Measurements from ENCODE around the gene STK32C.

STK32C gene

DNA sequence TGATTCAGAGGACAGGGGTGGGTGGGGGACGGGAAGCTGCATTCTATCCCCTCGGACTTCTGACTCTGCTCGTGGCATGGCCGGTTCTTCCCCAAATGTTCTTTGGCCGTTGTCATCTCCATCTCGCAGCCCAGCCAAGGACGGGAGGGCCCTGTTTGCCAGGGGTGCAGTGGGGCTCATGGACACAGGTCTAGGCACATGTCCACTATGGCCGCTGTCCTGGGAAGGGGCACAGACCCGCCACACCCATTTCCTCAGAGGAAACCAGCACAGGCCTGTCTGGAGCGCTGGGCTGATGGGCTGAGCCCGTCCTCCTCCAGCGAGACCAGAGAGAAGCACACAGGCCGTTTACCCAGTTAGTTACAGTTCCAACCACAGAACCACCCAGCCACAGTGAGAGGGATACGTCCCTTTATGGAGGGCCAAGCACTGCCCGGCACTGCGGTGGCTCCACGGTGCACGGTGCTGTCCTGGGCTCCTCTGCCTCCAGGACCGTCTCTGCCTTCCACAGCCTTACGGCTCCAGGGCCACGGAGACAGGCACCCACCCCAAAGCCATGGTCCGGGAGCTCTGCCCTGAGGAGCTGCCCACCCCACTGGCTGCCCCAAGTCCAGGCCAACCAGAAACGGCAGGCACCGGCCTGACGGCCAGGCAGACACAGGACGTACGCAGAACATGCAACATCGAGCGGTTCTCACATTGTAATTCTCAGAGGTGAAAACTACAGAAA is 100.8 kb downstream of the STK32C start:
- DNase-seq, result no peak

DNA sequence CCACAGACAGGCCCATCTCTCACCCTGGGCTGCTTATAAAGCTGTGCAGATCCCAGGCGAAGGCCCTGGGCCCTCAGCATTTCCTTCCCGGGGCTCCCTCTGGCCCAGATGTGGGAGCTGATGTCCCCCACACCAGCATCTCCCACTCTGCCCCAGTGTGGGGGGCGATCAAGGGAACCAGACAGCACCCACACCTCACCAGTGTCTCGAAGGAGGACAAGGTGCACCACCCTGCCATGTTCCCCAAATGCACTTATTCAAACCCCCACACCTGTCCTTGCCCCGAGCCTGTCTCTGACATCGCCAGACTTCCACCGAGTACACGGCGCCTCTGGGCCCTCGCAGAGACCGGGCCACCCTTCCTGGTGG is 101.4 kb downstream of the STK32C start:
- no peak for DNase-seq

DNA sequence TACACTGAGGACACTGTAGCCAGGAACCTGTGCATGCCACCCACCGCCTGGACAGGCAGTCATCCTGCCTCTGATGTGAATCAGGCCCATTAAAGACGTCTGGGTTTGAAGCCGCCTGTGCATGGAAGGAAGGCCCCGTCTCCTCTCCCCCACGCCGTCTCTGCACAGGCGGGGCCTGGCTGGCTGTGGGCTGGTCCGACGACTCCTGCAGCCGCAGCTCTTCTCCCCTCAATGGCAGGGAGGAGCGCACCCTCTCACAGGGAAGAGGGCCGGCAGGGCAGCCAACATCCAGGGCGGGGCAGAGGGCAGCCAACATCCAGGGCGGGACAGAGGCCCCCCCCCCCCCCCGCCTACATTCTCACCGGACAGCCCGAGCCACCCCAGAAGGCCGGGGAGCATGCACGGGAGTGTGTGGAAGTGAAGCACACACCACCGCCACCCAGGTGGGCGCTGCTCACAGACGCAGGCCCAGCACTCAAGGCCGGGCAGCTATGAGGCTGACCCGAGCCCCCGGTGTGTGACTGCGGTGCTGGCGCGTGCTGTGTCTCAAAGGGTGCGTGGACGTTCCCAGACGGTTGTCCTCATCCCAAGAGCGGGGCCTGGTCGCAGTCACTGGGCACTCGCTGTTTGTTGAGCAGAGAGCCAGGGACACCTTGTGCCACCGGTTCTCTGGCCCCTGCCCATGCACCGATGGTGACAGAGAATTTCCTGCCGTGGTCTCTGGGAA is 101.9 kb downstream of the STK32C start:
- DNase-seq, result no peak

DNA sequence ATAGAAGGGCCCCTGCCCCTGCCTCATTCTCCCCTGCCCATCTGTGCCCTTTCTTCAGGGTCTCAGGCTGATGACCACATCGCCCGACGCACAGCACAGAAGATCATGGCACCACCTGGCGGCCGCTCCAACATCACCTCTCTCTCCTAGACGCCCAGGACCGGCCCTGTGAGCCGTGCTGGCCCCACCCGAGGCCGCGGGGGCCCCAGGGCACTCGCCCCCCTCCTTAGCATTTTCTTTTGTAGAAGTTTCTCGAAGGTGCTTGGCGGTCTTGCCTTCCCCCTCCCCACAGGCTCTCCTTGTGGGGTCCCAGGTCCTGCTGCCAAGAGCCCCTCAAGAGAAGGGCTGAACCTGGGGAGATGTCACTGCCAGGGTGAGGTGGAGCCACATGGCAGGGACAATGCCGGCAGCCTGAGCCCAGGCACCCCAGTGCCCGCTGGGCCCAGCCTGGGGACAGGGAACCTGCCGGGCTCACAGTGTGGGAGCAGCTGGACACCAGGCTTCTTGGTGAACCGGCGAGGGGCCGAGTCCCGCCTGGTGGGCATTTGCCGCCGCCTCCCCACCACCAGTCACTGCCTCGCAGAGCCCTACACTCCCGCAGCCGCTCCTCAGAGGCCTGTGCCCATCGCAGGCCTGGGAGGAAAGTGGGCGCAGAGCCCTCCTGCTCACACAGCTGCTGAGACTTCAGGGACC is 102.8 kb downstream of the STK32C start:
- DNase-seq, result no peak

DNA sequence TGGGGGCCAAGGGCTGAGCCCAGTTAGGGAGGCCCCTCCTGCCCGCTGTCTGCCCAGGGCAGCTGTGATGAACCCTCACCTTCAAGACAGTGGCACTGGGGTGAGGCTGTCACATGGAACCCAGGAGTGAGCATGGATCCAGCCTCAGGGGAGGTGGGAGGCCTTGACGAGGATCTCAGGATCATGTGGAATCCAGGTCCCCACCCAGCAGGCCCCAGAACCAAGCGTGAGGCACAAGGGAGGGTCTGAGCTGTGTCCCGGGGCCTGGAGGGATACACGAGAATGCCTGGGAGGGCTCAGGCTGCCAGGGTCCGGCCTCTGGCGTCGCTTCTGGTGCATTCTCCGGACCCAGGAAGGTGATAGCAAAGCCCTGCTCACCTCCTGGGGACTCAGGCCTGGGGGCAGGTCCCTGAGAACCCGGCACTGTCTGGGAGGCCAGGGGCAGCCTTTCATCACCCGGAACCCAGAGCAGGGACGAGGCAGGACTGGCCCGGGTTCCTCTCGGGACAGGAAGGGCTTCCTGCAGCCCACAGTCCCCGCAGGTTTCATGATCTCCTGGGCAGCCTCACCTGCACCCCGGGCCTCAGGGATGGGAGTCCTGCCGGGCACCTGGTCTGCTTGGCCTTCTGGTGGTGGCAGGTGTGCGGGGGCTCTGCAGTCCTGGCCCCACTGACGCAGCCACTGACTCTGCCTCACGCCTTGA is 103.5 kb downstream of the STK32C start:
- DNase-seq, result no peak

DNA sequence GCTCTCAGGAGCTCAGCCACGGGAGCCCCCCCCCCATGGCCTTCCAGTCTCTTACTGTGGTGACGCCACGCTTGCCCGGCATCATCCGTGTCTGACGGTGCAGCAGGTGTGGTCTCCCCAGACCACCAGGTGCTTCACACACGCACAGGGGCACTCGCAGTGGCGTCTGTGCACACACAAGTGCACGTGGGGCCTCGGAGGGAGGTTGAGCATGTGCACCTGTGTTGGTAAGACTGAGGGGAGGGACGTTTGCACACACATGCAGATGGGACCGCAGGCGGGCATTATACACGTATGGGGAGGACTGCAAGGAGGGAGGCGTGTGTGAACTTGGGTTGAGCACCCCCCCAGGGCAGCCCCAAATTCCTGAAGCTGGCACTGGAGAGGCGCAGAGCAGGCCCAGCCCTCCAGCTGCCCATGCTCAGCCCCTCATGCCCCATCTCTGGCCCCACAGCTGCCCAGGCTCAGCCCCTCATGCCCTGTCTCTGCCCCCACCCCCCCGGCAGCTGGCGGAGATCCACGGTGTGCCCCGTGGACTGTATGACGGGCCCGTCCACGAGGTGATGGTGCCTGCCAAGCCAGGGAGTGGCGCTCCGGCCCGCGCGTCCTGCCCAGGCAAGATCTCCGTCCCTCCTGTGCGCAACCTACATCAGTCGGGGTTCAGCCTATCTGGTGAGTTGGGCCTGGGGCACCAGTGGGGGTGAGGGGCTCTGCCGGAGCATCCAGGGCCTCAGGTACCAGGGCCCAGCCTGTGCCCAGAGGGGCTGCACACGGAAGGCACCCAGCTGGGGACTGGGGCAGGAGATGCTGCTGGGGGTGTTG is 104.3 kb downstream of the STK32C start:
- DNase-seq, result no peak

- no peak for DNase-seq
These were observed 105.4 kb downstream of the STK32C start for GRCh38 chr10:132202070-132202970.

- DNase-seq, result no peak
These were observed 106.4 kb downstream of the STK32C start for GRCh38 chr10:132201111-132201969.

DNA sequence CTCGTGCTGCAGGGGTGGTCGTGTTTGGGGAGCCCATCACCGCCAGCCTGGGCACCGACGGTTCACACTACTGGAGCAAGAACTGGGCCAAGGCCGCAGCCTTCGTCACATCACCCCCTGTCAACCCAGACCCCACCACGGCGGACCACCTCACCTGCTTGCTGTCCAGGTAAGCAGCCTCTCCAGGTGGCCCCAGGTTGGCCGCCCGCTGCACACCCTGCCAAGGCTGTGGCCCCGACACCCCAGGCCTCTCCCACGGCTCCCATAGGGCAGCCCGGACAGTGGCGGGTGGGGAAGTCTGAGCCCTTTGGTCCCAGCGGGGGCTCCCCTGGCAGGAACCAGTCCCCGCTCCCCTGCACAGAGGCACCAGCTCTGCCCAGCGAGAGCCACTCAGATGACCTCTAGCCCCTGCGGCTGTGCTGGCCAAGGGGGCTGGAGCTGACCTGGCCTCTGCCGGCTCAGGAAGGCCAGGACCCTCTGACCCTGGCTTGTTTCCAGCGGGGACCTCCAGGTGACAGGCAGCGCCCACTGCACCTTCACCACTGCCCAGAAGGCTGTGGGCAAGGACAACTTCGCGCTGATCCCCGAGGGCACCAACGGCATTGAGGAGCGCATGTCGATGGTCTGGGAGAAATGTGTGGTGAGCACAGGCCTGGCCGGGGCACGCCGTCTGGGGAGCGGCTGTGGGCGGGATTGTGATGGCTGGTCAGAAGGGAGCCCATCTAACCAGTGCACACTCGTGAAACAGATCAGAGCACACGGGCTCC is 107.2 kb downstream of the STK32C start:
- DNase-seq, result no peak

GRCh38 chr10:132199854-132200311 is 107.9 kb downstream of the STK32C start:
- no peak for DNase-seq

GRCh38 chr10:132199268-132199853 is 108.4 kb downstream of the STK32C start:
- no peak for DNase-seq

DNA sequence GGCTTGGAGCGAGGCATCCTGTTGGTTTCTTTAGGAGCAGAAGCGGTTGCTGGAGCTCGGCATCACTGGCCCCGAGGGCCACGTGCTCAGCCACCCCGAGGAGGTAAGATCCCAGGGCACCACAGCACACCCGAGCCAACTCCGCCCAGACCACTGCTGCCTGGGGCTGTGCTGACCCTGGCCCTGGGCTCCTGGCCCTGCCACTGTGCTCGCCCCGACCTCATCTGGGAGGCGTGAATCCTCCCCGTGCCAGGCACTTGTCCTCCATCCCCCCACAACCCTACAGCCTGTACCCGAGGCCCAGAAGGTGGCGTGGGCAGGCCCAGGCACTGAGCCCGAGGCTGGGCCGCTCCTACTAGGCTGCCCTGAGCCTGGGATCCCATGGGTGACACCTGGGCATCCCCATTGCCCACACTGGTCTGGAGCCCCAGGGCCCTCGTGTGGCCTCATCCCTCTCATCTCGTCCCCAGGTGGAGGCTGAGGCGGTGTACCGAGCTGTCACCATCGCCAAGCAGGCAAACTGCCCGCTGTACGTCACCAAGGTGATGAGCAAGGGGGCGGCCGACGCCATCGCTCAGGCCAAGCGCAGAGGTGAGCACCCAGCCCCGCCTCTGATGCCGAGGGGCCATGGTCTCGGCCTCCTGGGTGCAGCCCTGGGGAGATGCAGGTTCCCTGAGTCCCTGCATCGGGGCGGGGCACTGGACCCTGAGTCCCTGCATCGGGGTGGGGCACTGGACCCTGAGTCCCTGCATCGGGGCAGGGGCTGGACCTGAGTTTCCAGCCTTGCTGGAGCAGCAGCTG is 109.2 kb downstream of the STK32C start:
- DNase-seq, result no peak

- DNase-seq, result no peak
These were observed 109.7 kb downstream of the STK32C start for GRCh38 chr10:132198068-132198370.

DNA sequence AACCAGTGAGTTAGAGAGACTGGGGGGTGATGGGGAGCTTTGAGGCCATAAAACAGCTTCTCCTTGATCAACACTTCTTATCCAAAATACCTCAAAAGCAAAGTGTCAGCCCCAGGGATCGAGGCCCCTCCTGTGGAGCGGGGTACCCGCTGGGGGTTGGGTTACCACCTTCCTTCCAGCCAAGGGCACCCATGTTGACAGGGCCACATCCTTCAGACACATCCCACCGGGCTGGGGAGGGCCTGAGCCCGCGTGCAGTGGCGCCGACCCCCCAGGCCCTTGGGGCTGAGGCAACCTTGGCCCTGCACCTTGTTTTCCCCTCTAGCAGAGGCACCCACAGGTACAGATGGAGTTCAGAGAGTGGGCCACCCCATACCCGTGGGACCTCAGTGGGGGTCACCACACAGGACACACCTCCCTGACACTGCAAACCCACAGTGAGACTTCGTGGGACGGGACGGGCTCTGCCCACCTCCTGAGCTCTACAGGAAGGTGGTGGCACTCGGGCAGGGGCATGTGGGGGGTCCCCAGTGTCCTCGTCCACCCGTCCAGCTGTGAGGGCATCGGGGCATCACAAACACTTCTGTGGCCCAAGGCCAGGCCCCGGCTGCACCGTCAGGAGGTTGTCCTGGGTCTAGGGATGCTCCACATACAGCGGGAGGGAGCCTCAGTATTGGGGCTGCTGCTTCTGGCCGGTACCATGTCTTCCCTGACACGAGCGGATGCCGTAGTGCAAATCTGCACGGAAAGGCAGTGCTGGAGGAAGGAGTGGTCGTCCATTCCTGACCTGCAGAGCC is 110.3 kb downstream of the STK32C start:
- no peak for DNase-seq

DNA sequence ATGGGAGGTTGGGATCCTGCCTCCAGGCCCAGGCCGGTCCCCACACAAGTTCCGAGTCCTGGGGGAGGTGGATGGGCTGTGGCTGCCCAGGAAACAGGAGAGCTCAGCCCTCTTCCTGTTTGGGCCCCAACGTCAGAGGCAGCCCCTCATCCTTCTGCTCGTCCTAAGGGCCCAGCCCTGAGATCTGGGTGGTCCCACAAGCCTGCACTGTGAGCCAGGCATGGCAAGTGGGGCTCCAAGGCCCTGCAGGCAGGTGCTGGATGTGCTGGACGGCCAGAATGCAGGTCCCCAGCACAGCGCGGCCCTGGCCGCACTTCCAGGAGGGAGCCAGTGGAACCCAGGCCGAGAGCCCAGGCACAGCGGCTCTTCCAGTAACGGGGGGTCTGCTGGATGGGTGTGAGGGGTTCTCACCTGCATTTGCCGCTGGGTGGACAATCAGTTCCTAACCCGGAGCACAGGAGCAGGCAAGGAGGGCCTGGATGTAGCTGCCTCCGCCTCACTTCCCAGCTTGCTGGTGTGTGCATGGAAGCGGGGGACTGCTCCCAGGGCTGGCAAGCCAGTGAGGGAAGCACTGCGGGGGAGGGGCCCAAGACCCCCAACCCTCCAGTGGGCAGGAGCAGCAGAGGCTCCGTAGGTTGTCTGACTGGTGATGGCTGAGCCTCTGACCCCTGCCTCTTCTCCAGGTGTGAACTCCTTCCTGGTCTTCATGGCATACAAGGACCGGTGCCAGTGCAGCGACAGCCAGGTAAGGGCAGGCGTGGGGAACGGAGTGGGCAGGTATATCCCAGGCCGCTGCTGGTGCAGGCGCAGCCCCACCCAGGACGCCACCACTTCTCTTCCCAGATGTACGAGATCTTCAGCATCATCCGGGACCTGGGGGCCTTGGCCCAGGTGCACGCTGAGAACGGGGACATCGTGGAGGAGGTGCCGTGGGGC is 111.3 kb downstream of the STK32C start:
- no peak for DNase-seq

DNA sequence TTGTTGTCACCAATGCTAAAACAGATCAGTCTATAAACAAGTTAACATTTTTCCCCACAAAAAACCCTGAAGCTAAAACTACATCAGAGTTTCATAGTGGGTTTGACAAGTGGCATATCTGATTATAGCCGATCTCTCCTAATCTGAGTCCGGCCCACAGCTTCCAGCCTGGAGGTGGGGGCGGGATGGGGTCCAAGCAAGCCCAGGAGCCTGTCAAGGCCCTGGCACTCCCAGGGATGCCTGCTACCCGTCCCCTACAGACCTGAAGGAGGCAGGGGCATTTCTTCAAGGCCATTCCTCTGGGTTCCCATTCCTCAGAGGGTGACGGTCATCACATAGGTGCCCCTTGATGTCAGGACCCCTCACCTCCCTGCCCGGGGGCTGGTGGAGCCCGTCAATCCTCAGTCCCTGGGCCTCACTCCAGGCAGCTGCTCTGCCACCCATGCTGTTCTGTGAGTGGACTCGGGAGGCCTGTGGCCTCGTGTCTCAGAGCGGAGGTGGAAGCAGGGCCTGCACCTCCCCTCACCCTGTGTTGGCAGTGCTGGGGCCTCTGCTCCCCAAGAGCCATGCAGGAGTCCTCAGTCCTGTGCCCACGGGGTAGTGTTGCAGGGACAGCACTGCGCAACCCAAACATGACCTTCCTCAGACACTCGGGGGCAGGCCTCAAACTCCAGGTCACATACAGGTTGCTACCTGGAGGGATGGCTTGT is 112.2 kb downstream of the STK32C start:
- DNase-seq, result no peak

All from stimulated activated naive CD4-positive, alpha-beta T cell (primary cell).